Kidney epithelial cell (primary cell): ENCODE data around the gene MOB4. TPM values are rescaled to one million over a fixed set of nuclear protein-coding genes. Genes with fewer than 3 reads are reported as not detected.
A peak's percentile ranks its signal among the peaks of the same experiment; 100 is the strongest.

Source experiments
- DNase-seq: peaks from one replicate; pipeline ENCODE4 v3.0.0-alpha.2; 2010; ENCODE audit warnings: low read depth
- H3K27me3 ChIP-seq: 2 replicates; pipeline ENCODE4 v1.6.0; 2011; ENCODE audit warnings: low read length; ENCODE audit not compliant: control insufficient read depth, insufficient read depth
- H3K36me3 ChIP-seq: 2 replicates; pipeline ENCODE4 v1.5.1; 2011; ENCODE audit warnings: low read length; ENCODE audit not compliant: control insufficient read depth, insufficient read depth
- H3K4me3 ChIP-seq: 2 replicates; pipeline ENCODE4 v1.5.1; 2011; ENCODE audit warnings: low read depth, mild to moderate bottlenecking, control low read depth, low read length
- CTCF ChIP-seq: IDR thresholded peaks from 2 replicates; pipeline ENCODE4 v1.5.1; 2011; ENCODE audit warnings: mild to moderate bottlenecking, moderate library complexity, low read length, control low read depth, inconsistent platforms; ENCODE audit not compliant: insufficient read depth, poor library complexity, severe bottlenecking
- total RNA-seq: library from RNA; depleted of rRNA; stranded (reverse); fragments of >200 nt; gene quantifications from 2 replicates; pipeline ENCODE4 v1.2.3, GENCODE V29; 2015

The MOB4 gene
- total RNA-seq, 1 donor from 2014 or later, result 37.1 TPM

DNA sequence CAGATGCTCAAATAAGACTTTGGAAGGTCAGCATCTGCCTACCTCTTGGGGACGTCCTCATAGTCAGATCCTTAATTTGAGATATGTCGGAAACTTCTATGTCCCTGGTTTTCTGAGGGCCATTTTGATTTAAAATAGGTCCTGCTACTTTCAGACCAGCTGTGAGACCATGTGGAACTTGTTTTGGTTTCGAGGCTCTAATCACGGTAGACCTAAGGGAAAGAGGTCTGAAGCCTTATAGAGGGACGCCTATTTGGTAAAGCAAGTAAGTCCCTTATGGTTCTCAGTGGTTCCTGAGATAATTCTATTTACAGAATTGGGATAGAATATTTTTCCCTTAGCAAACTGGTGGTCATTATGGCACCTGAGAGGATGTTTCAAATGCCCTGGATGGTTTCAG lies 84.4 kb downstream of the MOB4 start:
- Histone ChIP-seq H3K36me3 (no peaks in the 10 kb centered on the region), H3K27me3 (no peaks in the 10 kb centered on the region), H3K4me3 (no peak overlapping the region)
- TF ChIP-seq CTCF, result no peak
- no peak for DNase-seq

- TF ChIP-seq CTCF, result no peak
- H3K4me3 ChIP-seq, result no peak overlapping the region
- H3K36me3 ChIP-seq, result no peaks in the 10 kb centered on the region
- no peaks in the 10 kb centered on the region for H3K27me3 ChIP-seq
- DNase-seq, result peak; percentile 5
Measured at GRCh38 chr2:197601726-197602125, 85.9 kb downstream of the MOB4 start.

Other genes with a start within 250 kb of the MOB4 start
- 2.4 and 4.3 TPM in 2 replicates for gene ANKRD44, start 205.3 kb upstream of the MOB4 start, total RNA-seq
- 141 and 148 TPM in 2 replicates for gene SF3B1, start 81.0 kb upstream of the MOB4 start, total RNA-seq
- 24.2 and 26.4 TPM in 2 replicates for gene COQ10B, start 62.5 kb upstream of the MOB4 start, total RNA-seq
- 204 and 237 TPM in 2 replicates for gene HSPD1, start 16.2 kb upstream of the MOB4 start, total RNA-seq
- 91.7 and 96.5 TPM in 2 replicates for gene HSPE1, start 15.7 kb upstream of the MOB4 start, total RNA-seq
- gene RFTN2, start 159.5 kb downstream of the MOB4 start, total RNA-seq, result under 0.01 and 0.07 TPM in 2 replicates
- 11.9 and 14.0 TPM in 2 replicates for gene MARS2, start 189.3 kb downstream of the MOB4 start, total RNA-seq